ENCODE data around the gene MGAT4B.
"Not testable (repeated sequence)": the region's sequence is repeated elsewhere in the genome, so short reads cannot be mapped to it uniquely, and the experiment has no call there.

MGAT4B gene

DNA sequence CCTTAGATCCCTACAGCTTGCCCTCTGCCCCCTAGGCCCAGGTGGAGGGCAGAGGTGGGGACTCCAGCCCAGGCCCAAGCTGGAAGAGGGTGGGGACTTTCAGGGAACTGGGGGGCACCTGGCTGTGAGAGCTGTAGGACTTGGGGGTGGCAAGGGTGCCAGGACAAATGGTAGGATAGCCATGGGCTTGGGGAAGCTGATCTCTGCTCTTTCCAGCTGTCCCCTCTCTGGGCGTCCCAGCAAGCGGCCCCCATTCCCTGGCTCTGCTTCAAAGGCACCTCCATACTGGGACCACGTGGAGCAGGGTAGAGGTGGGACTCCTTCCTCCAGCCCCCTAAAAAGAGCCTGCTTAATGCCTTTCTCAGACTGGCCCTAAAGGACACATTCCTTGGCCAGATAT, 12.5 kb downstream of the MGAT4B start:
- DNase-seq = no peak

DNA sequence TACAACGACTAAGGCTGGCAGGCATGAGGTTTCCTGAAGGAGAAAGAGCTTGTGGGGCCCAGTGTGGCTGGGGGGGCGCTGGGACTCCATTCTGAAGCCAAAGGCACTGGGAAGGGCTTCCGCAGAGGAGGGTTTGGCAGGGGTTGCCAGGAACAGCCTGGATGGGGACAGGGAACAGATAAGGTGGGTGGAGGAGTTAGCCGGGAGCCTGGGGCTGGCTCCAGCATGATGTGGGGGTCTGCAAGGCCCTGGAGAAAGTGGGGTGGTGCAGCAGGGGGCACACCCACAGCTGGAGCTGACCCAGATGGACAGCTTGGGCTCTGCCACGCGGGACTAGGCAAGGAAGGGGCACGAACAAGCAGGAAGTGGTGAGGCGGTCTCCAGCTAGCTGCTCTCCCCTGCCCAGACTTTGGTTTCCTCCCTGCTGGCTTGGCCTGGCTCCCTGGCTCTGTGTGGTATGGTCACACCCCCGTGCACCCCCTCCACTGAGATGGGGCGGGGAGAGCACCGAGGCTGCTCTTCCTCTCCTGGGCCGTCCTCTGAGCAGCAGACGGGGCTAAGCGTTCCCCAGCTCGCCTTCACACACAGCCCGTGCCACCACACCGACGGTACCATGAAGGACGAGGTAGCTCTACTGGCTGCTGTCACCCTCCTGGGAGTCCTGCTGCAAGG, 13.1 kb downstream of the MGAT4B start, which contains the start of gene LTC4S:
LTC4S (plus strand) TSS at position 519 of the 672 bp plus-strand sequence; CDS start at position 614, 95 bp downstream.
- DNase-seq = no peak

DNA sequence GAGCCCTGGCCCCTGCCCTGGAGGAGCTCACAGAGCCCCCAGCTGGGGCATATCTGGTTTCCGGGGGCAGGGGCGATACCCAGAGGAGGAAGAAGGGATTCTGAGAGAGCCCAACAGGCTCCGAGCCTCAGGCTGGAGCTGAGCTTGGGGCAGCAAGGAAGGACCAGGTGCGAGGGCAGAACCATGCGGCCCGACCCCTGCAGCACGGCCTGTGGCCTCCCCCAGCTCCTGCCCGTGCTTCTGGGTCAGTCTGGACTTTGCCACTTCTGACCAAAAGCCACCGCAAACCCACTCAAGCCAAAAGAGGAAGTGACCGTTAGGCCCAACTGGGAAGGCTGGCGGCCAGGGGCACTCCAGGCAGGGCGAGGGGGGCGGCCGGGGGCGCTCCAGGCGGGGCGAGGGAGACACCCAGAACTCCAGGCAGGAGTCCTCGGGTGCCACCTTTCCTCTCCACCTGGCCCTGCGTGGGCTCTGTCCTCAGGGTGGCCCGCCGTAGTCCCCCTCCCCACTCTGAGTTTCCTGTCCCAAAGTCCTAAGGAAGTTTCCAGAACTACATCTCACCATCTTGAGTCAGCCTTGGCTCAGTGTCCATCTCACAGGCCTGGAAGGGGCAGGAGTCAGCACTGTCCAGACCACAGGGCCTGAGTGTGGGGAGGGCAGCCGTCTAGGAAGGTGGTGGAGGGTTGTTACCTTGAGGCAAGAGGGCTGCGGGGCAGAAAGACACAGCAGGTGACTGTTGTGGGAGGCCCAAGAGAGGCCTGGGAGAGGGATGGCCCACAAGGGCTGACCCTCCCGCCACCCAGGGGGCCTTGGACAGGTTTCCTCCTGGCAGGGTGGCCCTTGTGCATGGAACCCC, 13.8 kb downstream of the MGAT4B start:
- no peak for DNase-seq

DNA sequence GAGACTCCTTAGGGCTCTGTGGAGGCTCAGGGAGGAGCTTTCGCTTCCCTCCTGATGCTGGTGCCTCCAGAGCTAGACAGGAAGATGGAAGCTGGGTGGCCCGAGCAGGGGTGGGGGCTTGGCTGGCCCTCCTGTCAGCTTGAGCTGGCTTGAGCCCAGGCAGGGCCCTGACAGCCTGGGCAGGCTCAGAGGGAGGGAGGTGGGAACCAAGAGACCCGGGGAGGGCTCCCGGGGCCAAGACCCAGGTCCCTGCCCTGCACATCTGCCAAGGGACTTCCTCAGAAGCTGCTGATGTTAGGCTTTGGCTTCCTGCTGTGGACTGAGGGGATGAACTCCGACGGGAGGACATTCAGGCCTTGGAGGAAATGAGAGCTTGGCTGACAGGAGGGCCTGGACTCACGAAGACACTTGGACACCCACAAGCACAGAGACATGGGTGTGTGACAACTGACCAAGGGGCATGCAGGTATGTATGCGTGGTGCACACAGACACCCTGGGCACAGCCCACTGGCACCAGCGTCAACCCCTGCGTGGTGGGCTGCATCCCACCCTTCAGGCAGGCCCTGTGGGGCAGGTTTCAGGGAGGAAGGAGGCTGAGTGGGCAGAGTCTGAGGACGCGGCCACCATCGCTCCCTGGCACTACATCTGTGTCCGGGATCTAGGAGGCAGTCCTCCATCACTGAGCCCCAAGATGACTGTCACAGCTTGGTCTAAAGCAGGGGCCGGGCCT, 14.6 kb downstream of the MGAT4B start:
- DNase-seq = no peak

DNA sequence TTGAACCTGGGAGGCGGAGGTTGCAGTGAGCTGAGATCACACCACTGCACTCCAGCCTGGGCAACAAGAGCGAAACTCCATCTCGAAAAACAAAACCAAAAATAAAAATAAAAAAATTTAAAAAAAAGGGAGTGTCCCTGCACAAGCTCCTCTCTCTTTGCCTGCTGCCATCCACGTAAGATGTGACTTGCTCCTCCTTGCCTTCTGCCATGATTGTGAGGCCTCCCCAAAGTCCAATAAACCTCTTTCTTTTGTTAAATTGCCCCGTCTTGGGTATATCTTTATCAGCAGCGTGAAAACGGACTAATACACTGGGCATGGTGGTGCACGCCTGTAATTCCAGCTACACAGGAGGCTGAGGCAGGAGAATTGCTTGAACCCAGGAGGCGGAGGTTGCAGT, 17.4 kb downstream of the MGAT4B start:
- not testable (repeated sequence) for DNase-seq

DNA sequence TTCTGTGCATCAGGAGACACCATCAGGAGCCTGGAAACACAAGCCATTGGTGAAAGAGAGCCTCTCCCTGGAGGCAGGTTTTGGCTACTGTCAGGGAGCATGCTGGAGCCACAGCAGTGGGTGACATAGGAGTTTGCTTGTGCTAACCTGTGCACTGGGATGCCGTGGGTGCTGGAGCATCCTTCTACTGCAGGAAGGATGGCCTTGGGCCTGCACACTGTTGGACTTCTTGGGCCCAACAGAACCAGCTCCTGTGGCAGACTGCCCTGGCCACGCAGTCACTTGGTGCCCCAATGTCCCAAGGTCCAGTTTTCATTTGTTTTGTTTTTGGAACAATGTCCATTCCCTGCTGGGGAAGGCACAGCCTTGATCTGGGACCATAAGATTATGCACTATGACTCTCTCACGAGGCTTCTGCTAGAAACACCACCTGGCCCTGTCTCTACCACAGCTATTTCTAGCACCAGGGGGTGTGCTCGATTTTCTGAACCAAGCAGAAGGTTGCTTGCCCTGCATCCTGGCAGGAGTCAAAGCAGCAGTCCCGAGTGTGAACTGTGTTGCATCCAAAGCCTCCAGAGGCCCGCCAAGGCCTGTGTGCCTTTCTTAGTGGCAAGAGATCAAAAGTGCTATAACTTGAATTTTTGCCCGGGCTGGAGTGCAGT, 18.3 kb downstream of the MGAT4B start:
- DNase-seq = no peak

DNA sequence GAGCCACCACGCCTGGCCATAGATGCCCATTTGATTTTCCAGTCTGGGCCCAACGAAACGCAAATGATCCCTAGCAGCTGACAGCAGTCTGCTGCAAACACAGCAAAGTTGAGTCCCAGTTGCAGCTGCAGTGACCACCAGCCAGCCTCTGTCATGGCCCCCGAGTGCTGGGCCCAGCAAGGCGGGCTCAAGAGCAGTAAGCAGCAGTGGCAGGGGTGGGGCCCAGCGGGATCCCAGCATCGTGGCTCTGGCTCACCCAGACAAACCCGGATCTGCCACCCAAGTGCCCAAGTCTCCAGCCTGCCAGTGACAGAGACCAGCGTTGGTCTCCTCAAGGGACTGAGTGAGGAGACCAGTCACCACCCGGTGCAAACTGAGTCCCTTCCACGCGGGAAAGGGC, 19.8 kb downstream of the MGAT4B start:
- no peak for DNase-seq

DNA sequence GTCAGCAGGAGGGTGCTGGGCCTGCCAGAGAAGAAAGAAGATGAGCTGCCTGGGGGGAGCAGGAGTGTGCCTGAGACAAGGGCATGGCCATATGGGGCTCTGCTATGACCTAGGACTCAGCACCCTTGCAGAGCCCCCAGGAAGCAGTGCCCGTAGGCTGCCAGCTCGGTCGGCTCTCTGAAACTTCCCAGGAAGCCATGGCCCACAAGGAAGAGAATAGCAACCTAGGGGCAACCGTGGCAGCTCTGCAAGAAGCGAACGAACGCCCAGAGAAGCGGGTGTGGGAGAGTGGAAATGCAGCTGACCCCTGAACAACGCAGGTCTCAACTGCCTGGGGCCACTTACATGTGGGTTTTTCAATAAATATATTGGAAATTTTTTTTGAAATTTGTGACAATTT, 23.5 kb downstream of the MGAT4B start:
- no peak for DNase-seq

DNA sequence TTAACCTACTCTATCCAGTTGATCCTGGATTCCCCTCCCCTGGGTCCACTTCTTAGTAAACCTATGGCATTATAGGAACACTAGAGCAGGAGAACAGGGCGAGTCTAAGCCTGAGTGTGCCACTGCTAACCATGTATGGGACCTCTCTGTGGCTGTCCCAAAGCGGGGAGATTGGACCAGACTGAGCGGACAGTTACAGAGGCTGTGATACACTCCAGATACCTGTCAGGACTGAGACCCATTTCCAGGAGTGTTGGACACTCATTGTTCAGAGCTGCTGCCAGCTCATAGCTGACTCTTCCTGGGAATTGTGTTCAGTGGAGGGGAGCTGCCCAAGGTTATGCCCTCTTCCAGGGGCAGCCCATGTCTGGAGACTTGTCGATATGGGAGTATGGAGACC, 24.8 kb downstream of the MGAT4B start:
- no peak for DNase-seq

DNA sequence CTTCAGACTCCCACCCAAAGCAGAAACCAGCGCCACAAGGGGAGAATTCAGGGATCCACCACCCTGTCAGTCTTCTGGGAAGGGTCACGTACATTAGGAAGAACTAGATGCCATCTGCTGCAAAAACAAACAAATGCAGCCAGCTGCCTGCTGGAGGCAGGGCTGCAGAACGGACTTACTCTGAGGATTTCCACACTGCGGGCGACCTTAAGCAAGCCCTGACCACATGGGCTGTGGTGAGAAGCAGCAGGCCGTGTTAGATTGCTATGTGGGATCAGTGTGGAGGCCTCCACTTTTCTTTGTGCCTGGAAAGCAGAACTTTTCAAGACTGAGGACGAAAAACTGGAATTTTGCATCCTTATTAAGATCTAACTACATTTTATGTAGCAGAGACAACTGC, 26.3 kb downstream of the MGAT4B start:
- DNase-seq = no peak

DNA sequence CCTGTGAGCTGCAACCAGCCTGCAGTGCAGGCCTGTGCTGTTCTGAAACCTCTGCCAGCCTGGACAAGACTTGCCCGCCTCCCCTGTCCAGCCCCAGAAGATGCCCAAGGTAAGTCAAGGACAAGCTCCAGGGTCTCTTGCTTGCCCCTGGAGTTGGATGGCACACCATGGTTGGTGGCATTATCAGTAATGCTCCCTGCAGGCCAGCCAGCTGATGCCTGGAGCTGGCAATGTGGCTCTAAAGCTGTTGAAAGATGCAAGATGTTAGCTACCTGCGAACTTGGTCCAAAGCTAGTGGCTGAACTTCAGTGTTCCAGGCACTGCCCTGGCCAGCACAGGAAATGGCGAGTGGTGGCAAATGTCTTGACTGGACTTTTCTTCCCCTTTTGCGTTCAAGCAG, 26.8 kb downstream of the MGAT4B start:
- no peak for DNase-seq

DNA sequence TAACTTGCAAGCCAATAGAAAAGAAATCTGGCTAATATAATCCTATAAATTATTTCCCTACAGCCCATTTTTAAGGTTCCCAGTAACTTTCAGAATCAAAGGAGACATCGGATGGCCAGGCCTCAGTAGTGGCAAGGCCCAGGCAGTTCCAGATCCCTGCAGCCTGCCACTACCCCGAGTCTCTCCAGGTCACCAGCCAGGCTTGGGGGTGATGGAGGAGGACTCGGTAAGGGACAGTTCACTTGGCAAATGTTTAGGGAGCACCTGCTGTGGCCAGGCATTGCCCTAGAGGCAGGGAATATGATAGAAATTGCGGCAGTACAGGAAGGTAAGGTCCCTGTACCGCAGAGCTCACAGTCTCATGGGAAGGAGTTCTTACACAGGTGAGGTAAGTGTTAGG, 28.1 kb downstream of the MGAT4B start:
- no peak for DNase-seq

DNA sequence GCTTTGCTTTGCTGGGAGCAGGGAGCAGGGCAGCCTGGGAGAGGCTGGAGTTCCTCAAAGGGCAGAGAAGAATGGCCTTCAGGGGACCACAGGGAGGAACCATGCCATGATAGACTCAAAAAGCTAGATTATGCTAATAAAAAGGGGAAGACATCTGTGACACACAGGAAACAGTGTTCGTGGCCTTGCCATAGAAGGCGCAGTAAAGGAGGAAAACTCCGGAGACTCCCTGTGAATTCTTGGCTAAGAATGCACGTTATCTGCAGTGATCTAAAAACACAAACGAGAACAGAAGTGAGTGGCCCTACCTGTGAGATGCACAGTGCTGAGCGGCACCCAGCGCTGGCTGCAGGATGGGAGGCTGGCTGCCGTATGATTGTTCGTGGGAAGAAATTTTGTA, 28.8 kb downstream of the MGAT4B start:
- DNase-seq = no peak

DNA sequence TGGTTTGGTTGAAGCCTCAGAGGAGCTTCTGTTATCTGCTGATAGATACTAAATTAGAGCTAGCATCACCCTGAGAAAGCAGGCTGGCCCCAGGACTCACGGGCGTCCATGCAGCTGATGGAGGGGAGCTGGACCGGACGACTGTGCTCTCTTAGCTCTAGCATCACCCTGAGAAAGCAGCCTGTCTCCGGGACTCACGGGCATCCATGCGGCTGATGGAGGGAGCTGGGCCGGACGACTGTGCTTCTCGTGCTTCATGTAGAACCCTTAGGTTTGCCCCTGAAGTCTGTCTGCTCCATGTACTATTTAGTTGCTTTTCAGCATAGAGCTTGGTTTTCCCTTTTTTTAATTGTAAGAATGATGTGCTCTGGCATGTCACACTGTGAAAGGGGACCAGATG, 29.2 kb downstream of the MGAT4B start:
- DNase-seq = no peak

DNA sequence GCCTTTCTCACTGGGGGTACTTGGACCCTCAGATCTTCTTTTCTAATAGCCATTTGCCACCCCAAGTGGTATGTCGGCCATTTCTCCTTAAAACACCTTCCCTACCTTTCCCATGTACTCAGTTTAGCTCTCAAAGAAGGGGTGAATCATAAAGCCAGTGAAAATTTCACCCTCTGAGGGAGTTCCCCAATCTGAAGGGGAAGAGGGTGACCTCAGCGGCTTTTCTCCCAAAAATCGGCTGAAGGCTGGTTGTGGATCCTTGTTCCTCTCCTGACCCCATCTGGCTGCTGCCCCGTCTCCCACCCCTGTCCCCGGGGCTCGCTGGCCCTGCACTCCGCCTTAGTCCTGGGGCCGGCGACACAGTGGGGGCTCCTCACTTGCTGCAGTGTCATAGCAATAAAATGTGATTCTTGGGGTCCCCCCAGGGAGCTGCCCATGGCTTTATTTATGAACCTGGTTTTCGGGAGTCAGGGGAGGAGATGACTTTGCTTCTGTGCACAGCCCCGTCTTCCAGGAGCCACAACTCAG, 30.2 kb downstream of the MGAT4B start:
- DNase-seq = no peak

DNA sequence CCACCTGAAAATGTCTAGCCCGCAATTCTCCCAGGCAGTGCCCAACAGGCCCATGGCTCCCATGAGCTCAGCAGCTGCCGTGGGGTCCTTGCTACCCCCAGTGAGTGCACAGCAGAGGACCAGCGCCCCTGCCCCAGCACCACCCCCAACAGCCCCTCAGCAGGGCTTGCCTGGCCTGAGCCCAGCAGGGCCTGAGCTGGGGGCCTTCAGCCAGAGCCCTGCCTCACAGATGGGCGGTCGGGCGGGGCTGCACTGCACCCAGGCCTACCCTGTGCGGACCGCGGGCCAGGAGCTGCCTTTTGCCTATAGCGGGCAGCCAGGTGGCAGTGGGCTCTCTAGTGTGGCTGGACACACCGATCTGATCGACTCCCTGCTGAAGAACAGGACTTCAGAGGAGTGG, 32.2 kb downstream of the MGAT4B start:
- no peak for DNase-seq

DNA sequence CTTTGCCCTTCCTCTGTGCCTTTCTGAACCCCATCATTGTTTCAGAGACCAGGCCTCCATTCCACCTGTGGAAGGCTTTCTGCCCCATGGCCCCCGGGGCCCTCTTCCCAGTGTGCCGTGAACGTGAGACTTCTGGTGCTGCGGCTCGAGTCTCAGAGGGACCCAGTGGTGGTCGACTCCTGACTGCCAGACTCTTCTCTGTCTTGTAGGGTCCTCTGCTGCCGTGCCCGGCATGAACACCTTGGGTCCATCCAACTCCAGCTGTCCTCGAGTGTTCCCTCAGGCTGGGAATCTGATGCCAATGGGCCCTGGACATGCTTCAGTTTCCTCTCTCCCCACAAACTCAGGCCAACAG, 33.0 kb downstream of the MGAT4B start:
- no peak for DNase-seq

DNA sequence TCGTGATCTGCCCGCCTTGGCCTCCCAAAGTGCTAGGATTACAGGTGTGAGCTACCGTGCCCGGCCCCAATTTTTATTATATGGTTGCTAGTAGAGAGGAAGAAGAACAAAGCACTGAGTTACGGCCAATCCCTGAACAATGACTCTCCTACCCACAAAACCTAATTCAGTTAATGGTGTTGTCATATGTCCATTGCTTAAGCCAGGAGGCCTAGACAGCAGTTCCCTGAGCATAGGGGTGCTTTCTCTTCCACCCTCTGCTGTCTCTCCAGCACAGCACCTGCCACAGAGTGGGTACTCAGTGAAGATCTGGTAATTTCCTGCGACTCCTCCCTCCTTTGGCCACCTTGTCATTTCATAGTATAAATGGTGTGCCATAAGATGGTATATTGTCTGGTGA, 34.3 kb downstream of the MGAT4B start:
- no peak for DNase-seq

DNA sequence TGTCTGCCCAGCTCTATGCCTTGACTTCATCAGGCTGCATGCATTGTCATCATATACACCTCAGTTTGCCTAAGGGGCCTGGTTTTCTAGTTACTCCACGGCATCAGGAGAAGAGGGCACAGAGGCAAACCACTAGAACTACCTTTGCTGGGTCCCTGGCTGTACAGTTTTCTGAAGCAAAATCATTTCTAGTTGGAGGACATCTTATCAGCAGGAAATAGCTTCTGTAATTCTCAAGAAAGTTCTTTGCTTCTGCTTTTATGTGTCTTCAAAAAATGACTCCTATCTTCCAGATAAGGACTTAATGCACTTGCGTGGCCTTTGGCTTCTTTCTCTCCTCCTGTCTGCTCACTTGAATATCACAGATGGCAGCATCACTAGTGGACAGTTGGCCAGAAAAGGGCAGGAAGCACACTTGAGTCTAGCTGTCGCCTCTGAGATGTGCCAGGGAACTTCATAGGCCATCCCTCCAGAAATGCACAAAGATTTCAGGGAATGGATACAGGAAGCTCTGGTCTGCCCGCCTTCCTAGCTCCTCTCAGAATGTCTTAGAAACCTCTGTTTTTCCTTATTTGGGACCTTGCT, 35.3 kb downstream of the MGAT4B start:
- DNase-seq = no peak

DNA sequence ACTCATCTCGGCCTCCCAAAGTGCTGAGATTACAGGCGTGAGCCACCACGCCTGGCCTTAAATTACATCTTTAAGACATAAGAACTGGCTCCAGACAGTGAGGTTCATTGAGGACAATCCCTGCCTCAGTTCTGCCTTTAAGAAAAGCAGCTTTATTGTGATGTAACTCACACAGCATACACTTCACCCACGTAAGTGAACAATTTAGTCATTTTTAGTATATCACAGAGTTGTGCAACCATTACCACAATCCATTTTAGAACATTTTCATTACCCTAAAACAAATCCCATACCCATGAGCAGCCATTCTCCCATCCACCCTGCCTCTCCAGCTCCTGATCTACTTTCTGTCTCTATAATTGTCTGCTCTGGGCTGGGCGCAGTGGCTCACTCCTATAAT, 36.9 kb downstream of the MGAT4B start:
- no peak for DNase-seq

DNA sequence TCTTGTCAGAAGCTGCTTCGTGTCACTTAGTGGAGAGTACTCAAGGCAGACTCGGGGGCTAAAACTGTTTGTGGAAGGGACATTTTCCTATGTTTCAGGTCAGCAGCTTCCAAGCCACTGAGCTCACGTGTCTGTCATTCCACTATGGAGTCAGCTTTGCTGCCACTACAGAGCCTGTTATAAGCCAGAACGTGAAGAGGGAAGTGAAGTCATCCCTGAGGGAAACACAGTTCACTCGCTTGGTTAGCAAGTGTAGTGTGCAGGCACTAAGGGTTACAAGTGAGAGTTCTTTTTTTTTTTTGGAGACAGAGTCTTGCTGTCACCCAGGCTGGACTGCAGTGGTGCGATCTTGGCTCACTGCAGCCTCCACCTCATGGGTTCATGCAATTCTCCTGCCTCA, 37.4 kb downstream of the MGAT4B start:
- no peak for DNase-seq

DNA sequence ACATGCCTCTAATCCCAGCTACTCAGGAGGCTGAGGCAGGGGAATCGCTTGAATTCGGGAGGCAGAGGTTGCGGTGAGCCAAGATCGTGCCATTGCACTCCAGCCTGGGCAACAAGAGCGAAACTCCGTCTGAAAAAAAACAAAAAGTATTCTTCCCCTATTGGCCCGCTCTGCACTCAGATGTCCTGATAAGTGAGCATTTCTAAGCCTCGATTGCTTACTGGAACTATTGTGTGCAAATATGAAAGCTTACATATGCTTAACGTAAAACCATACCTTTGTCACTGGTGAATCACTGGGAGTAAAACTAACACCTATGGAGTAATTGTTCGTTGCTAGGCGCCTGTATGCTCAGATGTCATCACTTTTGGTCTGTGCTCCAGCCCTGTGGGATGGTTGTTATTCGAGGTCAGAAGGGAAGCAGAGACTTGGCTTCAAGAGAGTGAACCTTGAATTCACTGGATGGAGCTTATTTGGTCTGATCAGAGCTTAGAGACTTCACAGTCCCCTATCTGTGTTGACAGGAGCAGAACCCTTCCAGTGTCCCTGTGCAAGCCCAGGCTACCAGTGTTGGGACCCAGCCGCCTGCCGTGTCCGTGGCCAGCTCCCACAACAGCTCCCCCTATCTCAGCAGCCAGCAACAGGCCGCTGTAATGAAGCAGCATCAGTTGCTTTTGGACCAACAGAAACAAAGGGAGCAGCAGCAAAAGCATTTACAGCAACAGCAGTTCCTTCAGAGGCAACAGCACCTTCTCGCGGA, 38.2 kb downstream of the MGAT4B start:
- DNase-seq = no peak
